Skin of body (tissue), 2 donors: ENCODE results near the gene LOXL4. TPM values are rescaled to one million over a fixed set of nuclear protein-coding genes. Genes with fewer than 3 reads are reported as not detected.
"Not testable (repeated sequence)": the region's sequence is repeated elsewhere in the genome, so short reads cannot be mapped to it uniquely, and the experiment has no call there.

ENCODE experiments used
- DNase-seq: peaks from one replicate; lab custom pipeline; 2025; lab: John Stamatoyannopoulos, UW
- total RNA-seq: library from RNA; depleted of rRNA; stranded (reverse); fragments of >200 nt; gene quantifications from one replicate; pipeline ENCODE4 v1.2.3, GENCODE V29; 2014

LOXL4 gene
- total RNA-seq, 1 donor from 2014 or later, result 5.0 TPM

- peak; percentile 82 for DNase-seq
Measured at GRCh38 chr10:98246911-98247805, 20.8 kb downstream of the LOXL4 start.

DNA sequence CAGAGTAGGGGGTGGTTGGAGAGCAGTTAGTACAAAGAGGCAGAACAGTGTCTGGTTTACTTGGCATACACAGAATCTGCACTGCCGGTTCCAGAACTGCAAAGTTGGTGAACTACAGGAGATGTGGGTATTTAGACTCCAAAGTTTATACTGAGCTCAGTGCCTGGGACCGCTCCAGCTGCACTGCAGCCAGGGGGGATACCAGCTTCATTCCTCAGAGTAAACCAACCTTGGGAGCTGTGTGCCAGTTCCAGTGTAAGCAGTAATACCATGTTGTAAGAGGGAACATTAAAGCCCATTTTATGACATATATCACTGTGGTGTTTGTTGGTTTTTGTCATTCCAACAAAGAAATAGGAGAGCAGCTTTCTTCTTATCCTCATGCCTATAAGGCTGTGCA lies 23.4 kb downstream of the LOXL4 start:
- DNase-seq, result no peak

DNA sequence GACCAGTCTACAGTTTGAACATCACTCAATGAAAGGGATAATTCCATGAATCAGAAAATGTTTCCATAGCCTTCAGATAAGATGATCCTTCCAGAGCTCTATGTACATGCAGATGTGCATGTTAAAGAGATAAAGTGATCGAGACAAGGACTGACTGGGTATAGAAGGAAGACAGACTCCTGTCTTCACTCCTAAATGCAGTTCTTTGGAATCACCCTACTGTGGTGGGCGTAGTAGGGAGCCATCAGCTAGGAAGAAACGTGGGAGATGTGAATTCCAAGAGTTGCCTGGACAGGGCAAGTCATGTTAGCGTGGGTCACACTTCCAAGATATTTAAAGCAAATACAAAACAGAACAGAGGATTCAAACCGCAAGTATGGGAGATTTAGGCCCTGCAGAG lies 23.9 kb downstream of the LOXL4 start:
- DNase-seq, result no peak

- DNase-seq, result peak; percentile 64
Measured at GRCh38 chr10:98242823-98243222, 25.2 kb downstream of the LOXL4 start.

DNA sequence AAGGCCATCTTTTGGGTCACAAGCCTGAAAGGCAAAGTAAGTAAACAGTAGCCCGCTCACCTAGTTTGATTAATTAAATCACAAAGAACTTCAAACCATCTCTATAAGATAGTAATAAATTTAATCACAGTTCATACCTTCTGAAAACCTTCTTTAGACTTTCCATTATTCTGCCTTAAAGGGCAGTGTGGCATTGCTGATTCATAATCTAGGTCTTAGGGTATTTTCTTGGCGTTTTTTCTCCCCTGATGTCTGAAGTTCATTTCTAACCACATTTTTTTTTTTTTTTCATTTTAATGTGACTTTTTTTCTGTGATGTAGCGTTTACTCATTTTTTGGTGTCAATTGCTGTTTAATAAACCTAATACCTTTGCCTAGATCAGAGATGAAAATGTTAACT lies 27.5 kb downstream of the LOXL4 start:
- no peak for DNase-seq

DNA sequence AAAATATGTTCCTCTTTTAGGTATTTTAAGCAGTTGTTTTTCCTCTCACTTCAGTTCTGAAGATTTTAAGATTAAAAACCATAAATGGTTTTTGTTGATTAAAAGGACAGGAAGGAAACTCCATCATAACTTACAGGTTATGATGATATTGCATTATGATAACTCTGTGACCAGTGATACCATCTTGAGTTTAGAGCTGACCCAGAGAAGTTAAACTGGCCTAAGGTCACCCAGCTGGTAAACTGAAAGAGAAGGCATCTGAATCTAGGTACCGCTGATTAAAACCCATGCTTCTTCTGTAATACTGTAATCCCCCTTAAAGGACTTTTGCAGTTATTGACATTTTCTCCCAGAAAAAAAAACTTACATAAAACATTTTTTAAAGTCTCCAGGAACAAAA lies 29.6 kb downstream of the LOXL4 start:
- no peak for DNase-seq

GRCh38 chr10:98236862-98237261 lies 31.1 kb downstream of the LOXL4 start:
- DNase-seq, result no peak

DNA sequence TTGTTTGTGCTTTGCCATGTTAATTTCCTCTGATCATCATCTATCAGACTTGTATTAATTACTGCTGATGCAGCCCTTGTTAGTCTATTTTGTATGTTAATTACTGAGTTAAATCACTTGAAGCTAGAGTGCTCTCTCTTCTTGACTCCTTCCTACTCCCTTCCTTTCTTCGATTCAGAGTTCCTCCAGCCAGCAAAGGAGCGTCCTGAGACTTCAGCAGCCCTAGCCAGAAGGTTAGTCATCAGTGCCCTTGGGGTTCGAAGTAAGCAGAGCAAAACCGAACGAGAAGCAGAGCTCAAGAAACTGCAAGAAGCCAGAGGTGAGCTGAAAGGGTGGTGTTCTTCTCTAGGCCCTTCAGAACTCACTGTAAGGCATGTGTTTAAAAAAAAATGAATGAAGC lies 32.1 kb downstream of the LOXL4 start:
- no peak for DNase-seq

- no peak for DNase-seq
Measured at GRCh38 chr10:98231417-98231816, 36.6 kb downstream of the LOXL4 start.

GRCh38 chr10:98228266-98228665 lies 39.7 kb downstream of the LOXL4 start:
- not testable (repeated sequence) for DNase-seq

DNA sequence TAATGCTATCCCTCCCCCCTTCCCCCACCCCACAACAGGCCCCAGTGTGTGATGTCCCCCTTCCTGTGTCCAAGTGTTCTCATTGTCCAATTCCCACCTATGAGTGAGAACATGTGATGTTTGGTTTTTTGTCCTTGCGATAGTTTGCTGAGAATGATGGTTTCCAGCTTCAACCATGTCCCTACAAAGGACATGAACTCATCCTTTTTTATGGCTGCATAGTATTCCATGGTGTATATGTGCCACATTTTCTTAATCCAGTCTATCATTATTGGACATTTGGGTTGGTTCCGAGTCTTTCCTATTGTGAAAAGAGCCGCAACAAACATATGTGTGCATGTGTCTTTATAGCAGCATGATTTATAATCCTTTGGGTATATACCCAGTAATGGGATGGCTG lies 40.3 kb downstream of the LOXL4 start:
- DNase-seq, result not testable (repeated sequence)

- DNase-seq, result no peak
Measured at GRCh38 chr10:98226508-98227144, 41.4 kb downstream of the LOXL4 start.

DNA sequence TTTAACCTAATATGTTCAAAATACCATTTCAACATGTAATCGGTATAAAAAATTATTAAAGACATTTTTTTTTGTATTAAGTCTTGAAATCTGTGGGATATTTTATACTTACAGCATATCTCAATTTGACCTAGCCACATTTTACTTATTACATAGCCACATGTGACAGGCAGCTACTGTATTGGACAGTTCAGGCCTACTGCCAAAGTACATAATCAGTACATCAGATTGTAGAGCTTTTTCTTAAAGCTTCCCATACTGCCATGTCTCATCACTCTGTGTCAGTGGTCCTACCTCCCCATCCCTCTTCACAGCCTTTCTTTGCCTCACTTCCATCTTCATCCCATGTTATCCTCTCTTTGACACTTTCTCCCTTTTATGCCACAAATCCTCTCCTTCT lies 43.0 kb downstream of the LOXL4 start:
- DNase-seq, result no peak

DNA sequence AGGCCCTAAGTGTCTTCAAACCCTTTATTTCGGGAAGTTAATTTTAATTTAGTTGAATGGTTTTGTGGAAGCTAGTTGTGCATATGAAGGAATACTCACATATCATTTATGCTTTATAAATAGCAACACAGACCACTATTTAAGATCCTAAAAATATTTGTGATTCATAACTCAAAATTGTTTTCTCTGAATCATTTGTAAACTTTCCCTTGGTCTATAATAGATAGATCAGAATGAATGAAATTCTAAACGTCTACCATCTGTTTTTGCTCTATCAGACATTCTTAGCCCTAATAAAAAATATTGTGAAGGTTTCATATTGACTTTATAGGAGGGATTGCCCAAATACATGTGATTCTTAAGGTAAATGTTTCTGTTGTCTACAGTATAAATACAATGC lies 43.5 kb downstream of the LOXL4 start:
- DNase-seq, result no peak

DNA sequence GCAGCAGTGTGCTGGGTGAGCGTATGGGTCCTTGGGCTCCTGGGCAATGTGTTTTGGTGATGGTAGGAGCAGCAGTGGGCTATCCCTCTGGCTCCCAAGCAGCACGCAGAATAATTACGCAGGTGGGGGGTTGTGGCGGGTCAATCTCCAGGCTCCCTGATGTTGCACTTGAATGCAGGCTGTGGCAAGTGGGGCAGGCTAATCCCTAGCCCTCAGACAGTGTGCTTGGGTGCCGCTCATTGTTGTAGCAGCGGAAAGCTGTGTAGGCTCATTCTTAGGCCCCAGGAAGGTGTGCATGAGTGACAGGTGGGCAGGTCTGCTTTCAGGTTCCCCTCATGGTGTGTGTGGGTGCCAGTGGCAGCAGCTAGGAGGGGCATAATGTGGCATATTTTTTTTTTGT lies 44.1 kb downstream of the LOXL4 start:
- DNase-seq, result no peak

DNA sequence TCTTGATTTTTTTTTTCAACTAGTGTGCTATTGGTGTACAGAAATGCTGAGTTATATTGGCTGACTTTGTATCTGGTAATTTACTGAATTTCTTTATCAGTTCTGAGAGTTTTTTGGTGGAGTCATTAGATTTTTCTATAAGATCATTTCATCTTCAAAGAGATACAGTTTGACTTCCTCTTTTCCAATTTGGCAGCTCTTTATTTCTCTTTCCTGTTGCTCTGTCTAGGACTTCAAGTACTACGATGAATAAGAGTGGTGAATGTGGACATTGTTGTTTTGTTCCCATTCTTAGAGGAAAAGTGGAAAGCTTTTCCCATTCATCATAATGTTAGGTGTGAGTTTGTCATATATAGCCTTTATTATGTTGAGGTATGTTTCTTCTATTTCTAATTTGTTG lies 50.2 kb downstream of the LOXL4 start:
- no peak for DNase-seq

DNA sequence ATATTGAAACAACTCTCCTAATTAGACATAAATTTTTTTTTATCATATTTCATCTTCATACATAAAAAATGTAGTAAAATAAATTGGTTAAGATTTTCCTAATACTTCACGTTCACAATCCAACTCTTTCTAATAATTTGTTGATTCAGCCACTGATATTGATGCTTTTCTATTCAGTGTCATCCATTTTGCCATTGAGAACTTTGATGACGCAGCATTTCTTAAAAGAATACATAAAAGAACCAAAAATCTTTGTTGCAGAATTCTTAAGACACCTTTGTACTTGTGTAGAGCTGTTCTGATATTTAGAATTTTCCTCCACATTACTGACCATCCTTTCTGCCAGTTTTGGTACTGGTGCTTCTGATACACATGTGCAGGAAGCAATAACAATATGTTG lies 52.6 kb downstream of the LOXL4 start:
- no peak for DNase-seq

- no peak for DNase-seq
Measured at GRCh38 chr10:98213740-98214139, 54.3 kb downstream of the LOXL4 start.

DNA sequence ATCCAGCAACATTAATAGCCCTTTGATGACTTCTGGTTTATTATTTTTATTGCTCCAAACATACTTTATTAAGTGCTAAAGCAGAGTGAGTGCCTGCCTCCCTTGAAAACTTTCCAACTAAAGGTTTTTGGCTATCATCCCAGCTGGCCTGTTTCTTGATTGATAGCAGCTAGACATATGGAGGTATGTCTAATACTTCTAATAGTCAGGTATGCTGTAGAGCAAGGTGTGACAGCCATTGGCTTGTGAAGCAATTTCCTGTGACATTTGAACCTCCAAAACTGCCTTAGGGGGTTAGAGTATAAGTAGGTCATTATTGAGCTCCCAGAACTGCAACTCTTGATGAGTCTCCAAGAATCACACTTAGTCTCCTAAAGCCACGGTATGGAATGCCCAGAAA lies 55.8 kb downstream of the LOXL4 start:
- no peak for DNase-seq

- DNase-seq, result no peak
Measured at GRCh38 chr10:98209441-98209840, 58.6 kb downstream of the LOXL4 start.

DNA sequence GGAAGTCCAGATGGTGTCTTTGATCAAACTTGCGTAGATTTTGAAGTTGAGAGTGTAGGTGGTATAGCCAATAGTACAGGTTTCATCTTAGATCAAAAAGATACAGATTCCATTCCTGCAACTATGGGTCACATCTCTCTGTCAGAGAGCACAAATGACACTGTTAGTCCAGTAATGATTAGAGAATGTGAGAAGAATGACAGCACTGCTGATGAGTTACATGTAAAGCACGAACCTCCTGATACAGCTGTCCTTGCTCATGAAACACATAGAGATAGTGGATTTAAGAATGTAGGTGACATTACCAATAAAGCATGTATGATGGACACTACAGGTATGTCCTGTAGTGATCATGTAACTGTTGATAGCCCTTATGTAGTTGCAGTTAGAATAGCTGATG lies 59.1 kb downstream of the LOXL4 start:
- no peak for DNase-seq

DNA sequence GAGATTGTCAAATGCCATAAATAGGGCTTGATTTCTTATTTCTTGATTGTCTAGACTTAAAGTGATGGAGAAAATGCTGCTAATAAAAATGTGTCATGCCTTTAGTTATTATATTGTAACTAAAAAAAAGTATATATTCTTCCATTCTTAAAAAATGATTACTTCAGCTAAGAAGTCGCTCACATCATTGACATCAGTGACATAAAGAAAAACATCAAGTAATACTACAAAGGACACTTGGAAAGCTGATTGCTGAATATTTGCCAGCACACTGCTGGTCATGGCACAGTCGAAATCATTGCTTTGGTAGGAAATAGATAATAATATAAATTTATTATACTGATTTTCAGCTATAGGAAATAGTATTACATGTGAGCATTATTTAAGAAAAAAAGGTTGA lies 62.6 kb downstream of the LOXL4 start:
- no peak for DNase-seq

DNA sequence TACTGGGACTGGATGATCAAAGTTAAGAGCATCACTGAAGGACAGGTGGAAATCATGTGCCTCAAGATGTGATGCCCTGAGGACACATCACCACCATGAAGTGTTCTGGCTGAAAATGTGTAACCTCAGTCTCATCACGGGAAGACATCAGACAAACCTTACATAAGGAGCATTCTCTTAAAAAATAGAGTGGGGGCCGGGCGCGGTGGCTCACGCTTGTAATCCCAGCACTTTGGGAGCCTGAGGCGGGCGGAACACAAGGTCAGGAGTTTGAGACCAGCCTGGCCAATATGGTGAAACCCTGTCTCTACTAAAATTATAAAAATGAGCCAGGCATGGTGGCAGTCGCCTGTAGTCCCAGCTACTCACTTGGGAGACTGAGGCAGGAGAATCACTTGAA lies 65.6 kb downstream of the LOXL4 start:
- DNase-seq, result no peak
